ENCODE measurements around the gene TGM3.

Gene TGM3

DNA sequence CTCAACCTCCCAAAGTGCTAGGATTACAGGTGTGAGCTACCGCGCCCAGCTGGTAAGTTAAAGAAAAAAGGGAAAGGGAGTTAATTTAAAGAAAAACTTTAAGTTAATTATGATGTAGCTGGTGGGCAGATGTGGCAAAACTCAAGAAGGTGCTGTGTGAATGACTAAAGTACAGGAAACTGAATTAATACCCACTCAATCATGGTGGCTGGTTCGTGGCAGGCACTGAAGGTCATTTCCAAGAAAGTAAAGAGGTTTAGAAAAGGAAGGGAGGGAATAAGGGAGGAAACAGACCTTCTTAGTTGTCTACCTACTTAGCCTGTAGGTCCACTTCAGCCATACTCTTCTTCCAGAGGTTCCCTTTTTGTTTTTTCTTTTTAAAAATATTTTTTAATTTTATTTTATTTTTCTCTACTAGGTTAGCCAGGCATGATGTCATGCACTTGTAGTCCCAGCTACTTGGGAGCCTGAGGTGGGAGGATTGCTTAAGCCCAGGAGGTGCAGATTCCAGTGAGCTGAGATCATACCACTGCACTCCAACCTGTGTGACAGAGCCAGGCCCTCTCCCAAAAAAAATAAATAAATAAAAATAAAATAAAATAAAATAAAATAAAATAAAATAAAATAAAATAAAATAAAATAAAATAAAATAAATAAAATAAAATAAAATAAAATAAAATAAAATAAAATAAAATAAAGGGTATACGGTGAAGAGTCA is 11.9 kb upstream of the TGM3 start:
- no peak for DNase-seq (ENCODE audit: low read depth in 2 of 2, low spot score in 1 of 2)

DNA sequence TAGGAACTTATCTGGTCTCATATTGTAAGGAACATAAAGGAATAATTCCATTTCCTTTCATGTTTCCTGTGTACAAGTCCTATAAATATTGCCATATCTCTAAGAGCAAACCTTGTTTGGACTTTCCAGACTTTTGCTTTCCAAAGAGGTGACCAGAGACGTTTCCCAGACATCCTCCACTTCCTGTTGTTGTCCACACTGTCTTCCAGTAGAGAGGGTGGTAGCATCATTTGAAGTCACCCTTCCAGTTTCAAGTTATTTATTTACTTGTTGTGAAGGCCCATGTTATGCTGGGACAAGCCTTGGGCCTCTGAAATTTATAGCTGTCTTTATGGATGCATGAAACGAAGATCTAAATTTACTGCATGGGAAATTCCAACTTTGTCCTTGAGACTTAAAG is 10.6 kb upstream of the TGM3 start:
- no peak for DNase-seq (ENCODE audit: low read depth in 2 of 2, low spot score in 1 of 2)

DNA sequence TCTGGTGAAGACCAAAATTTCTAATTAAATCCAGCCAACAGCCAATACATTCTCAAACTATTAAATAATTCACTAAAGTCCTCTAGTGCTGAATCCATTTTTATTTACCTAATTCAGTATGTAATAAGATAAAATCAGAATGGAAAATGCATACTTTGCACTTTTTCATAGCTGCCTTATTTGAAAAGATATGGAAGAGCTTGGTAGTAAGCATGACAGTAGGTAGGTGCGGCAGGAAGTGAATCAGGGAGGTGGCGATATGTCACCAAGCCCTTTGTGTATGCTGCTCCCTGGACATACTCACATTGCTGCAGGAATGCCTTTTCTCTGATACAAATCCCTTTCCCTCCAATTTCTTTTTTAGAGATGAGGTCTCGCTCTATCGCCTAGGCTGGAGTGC is 10.2 kb upstream of the TGM3 start:
- no peak for DNase-seq (ENCODE audit: low read depth in 2 of 2, low spot score in 1 of 2)

DNA sequence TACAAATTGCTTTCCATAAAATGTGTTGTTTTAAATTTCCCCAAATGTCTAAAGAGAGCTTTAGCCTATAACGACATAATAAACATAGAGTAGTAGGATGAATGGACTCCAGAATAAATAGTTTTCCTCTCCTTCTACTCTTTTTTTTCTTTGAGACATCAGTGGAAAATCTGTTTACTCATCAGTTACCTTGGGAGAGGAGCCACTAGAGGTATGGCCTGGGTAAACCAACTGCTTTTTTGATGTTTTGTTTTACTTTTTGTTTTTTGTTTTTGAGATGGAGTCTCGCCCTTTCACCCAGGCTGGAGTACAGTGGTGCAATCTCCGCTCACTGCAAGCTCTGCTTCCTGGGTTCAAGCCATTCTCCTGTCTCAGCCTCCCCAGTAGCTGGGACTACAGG is 8.3 kb upstream of the TGM3 start:
- no peak for DNase-seq (ENCODE audit: low read depth in 2 of 2, low spot score in 1 of 2)

DNA sequence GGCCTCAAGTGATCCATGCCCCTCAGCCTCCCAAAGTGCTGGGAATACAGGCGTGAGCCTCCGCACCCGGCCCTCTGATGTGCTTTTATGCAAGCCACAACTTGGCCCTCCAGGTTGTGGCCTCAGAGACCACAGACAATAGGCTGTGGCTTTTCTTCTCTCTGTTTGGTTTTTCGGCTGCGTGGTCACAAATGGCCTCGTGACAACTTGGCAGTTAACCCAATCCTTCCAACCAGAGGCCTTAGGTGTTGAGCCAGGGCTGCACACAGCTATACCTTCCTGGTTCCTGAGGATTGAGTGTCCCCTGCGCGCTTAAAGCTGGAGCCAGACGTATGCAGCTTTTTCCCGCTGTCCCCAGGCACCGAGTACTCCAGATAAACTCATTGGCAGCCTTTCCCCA is 6.3 kb upstream of the TGM3 start:
- DNase-seq (ENCODE audit: low read depth in 2 of 2, low spot score in 1 of 2): no peak

DNA sequence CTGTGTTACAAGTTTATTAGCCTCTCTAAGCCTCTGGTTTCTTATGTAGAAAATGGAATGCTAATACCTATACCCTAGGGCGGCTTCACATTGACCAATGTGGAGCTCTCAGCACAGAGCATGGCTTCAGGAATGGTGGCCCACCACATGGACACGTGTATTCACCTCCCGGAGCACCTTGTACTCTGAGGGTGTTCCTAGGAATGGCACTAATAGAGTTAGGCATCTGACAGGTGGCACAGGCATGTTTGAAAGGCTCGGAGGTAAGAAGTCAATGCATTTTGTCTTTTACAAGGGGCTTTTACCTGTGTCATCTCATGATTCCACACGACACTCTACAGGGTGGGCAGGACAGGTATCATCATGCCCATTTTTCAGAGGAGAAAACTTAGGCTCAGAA is 5.3 kb upstream of the TGM3 start:
- DNase-seq (ENCODE audit: low read depth in 2 of 2, low spot score in 1 of 2): no peak

DNA sequence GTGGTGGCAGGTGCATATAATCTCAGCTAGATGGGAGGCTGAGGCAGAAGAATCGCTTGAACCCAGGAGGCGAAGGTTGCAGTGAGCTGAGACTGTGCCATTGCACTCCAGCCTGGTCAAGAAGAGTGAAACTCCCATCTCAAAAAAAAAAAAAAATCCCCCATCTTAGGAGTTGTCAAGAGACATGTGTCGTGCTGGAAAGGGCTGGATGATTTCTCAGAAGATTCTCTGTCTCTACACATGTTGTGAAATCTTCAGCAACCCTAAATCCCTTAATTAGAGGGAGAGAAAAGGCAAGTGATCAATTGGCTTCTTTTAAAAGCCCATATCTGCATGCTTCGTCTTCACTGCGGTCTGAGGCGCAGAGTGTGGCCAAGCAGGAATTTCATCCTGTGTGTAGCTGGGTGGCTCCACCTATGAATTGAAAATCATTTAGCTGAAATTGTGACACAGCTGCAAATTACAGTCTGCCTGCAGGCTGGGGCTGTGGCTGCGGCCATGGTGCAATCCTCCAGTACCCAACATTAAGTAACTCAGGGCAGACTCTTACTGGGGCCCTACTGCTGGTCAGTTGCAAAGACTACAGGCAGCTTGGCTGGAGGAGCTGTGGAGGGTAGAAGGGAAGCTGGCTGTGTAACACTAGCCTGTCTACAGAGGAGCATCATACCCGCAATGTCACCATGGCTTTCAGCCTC is 3.2 kb upstream of the TGM3 start:
- no peak for DNase-seq (ENCODE audit: low read depth in 2 of 2, low spot score in 1 of 2)

DNA sequence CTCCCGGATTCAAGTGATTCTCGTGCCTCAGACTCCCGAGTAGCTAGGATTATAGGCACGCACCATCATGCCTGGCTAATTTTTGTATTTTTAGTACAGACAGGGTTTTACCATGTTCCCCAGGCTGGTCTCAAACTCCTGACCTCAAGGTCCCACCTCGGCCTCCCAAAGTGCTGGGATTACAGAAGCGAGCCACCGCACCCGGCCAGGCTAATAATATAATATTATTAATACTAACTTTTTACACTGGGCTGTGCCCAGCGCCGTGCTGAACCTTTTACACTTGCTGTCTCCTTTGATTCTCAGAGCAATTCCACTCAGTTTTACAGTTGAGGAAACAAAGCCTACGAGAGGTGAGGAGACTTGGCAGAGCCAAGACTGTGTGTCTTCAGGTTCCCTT is 2.3 kb upstream of the TGM3 start:
- DNase-seq (ENCODE audit: low read depth in 2 of 2, low spot score in 1 of 2): no peak

DNA sequence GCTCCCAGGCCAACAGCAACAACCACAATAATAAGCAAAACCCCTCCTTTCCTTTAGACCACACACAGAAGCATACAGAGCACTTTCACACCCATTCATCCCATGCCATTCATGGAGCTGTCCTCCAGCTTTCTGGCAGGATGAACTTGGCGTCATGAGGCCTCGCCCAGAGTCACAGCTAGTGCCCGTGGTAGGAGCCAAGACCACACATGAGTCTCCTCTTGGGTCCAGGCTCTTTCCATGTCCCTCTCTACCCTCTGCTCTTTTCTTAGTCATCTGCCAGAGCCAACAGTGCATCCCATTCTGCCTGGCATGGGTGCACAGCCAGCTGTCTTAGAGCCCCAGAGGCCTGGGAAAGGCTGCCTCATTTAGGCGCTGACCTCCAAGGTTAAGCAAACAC is 1.8 kb upstream of the TGM3 start:
- no peak for DNase-seq (ENCODE audit: low read depth in 2 of 2, low spot score in 1 of 2)

DNA sequence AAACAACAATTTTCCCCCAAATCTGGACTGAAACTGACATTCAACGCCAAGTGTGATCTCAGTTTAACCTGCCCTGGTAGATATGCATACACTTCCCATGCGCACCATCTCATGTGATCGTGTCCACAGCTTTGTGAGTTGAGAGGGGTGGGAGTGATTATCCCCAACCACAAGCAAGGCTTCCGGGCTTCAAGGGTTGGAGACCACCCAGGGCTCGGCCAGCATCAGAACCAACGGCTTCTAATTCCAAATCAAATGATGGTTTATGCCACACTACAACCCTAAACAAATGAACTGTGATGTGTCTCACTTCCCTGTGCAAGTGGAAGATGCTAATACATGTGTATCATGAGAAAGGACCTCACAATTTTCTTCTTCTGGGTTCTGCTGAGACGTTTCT is 515 bp upstream of the TGM3 start:
- DNase-seq (ENCODE audit: low read depth in 2 of 2, low spot score in 1 of 2): no peak

DNA sequence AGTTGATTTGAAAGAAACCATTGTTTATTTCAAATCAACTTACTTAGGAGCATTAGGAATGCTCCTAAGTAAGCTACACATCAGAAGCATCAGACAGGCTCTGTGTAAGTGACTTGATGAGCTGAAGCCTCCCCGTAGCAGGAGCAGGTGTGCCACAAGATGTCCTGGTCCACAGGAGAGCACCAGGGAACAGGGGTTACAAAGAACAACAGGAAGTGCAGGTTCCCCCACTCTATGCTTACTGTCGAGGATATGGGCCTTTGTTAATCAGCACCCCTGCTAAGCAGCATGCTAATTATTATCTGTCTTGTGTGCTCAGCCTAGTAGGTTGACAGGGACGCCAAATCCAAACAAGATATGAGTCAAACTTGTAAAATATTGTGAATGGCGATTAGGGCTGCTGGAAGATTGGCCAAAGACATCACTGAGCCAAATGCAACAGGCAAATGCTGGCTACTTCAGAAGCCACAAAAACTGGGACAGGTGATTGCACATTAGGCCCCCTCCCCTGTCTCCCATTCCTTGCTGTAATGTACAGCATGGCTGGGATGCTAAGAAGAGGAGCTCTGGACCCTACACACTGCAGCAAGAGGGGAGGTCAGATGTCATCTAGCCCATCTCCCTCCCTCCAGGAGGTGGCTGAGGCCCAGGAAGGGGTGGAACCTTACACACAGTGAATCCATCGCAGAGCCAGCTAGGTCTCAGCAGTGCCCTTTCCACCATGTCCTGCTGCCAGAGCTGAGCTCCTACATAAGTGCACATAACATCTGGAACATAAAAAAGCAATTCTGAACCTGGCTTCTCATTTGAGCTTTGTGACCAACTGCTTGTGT is 939 bp downstream of the TGM3 start:
- DNase-seq (ENCODE audit: low read depth in 2 of 2, low spot score in 1 of 2): no peak

DNA sequence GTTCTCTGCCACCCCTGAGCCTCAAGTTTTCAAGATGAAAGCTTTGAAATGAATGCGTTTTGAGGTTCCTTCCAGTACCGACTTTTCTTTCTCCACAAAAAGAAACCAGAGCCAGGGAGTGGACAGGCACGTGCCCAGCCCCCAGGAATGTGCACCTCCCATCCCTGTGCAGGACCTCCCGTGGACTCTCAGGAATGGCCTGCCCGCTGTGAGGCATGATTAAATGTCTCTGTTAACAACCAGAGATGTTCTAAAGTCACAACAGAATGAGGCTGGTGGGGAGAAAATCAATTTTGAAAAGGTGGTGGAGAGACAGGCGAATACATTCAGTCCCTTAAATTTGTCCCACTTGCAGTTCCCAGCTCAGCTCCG is 1.5 kb downstream of the TGM3 start:
- DNase-seq (ENCODE audit: low read depth in 2 of 2, low spot score in 1 of 2): no peak

DNA sequence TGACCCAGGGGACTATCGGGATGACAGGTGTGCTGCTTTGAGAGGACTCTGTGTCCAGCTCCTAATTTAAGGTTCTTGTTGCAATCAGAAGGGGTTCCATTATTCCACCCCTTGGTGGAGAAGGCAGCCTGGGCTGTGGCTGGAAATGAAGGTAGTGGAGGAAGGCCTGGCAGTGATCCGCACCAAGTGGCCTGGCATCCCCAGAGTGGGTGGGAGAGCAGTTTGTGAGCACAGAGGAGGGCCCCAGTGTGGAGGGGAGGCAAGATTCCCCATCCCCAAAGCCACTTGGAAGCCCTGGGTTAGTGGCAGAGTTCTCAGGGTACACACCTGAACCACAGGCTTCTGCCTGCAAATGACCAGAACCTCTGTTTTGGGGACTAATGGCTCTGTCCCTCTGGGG is 2.3 kb downstream of the TGM3 start:
- DNase-seq (ENCODE audit: low read depth in 2 of 2, low spot score in 1 of 2): no peak

DNA sequence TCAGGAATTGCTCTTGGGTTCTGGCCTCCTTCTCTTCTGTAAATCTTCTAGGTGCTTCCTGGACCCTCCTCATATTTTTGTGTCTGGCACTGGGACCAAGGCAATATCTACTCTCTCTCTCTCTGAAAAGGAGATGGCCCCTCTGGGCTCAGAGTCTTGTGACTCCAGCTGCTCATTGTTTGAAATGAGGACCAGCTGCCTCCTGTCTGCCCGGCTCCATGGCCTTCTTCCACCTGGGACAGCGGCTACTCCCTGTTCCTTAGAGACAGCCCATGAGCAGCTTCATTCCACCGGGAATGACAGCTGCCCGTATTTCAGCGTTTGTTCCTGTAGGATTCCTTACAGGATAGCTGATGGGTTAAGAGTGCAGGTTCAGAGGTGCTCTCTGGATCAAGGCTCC is 2.9 kb downstream of the TGM3 start:
- no peak for DNase-seq (ENCODE audit: low read depth in 2 of 2, low spot score in 1 of 2)

DNA sequence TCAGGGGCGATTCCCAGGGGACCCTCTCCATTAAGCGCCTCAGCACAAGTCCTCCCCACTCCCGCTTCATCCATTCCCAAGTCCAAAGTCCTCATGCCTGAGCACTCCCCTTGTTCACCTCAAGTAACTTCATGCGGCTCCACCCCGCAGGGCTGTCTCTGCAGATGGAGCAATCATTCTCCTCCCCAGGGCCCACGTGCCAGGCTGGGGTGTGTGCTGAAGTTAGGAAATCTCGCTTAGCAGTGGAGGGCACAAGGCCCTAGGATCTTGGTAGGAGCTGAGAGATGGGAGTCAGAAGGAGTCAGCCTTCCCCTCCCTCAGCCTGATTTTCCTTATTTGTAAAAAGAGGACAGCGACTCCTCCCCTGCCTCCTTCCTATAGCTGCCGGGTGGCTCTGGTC is 3.5 kb downstream of the TGM3 start:
- no peak for DNase-seq (ENCODE audit: low read depth in 2 of 2, low spot score in 1 of 2)

DNA sequence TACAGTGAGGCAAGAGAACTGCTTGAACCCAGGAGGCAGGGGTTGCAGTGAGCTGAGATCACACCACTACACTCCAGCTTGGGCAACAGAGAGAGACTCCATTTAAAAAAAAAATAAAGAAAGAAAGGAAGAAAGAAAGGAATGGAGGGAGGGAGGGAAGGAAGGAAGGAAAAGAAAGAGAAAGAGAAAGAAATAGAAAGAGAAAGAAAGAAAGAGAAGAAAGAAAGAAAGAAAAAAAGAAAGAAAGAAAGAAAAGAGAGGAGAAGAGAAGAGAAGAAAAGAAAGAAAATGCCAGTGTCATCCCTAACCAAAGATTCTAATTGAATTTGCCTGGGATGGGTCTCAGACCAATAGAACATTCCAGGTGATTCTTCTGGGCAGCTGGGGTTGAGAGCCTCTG is 4.2 kb downstream of the TGM3 start:
- no peak for DNase-seq (ENCODE audit: low read depth in 2 of 2, low spot score in 1 of 2)

DNA sequence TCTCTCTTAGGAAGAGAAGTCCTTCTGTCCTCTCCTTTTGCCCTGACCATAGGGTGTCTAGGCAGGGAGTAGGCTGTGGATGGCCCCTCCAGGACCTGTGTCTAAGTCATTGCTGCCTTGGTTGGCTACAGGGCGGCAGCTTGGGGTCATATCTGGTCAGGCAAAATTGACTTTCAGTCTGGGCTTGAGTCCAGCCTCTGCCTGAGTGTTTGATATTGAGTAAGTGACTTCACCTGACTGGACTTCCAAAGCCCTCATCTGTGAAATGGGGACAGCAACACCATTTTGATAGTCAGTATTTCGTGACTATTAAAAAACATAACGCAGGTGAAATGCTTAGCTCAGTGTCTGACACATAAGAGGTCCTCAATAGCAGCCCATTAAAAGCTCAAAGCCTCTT is 4.6 kb downstream of the TGM3 start:
- DNase-seq (ENCODE audit: low read depth in 2 of 2, low spot score in 1 of 2): no peak

DNA sequence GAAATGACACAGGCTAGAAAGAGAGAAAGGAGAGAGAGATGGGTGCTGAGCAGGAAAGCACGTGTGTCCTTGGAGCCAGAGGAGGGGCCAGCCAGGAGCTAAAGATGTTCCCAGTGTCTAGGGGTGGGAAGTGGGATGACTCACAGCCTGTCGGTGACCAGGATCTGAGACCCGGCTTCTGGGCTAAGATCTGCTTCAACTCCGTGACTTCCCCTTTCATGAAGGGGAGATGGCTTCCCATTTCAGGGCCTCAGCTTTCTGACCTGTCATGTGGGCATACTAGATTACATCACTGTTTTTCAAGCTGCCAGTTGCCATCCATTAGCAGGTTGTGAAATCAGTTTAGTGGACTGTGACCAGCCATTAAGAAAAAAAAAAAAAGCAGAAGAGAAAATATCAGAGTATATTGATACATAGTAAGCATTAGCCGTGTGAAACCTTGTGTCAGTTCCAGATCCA is 5.4 kb downstream of the TGM3 start:
- no peak for DNase-seq (ENCODE audit: low read depth in 2 of 2, low spot score in 1 of 2)

DNA sequence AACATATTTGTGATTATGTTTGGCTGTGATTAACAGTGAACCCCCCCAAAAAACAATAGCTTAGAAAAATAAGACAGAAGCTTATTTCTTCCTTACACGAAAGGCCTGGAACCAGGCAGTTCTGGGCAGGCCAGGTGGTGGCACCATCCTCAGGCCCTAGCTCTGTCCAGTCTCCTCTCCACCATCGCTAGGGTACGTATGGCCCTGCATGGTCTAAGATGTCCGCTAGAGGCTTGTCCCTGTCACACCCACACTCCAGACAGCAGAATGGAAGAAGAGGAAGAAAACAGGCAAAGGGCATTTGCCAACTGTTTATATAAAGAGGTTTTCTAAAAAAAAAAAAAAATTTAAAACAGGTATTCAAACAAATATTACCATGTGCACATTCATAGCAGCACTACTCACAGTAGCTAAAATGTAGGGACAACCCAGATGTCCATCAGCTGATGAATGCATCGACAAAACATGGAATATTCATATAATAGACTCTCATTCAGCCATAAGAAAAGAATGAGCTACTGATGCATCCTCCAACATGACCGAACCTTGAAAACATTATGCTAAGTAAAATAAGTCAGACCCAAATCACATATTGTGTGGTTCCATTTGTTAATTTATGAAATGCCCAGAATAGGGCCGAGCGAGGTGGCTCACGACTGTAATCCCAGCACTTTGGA is 6.7 kb downstream of the TGM3 start:
- no peak for DNase-seq (ENCODE audit: low read depth in 2 of 2, low spot score in 1 of 2)

DNA sequence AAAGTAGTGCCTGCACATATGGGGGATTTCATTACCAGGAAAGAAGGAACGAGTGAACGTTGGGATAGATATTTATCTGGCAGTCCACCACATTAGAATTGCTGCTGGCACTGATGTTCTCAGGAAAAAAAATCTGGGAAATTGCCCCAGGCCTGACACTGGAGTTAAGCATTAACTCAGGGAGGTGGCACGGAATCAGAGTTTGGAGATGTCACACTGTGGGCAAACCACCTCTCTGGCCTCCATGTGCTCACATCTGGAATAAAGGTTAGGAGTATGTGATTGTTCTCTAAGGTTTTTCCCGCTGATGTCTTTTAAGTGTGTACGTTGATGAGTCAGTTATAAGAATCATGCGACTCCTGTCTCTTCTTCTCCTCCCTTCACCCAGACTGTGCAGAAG is 7.9 kb downstream of the TGM3 start:
- no peak for DNase-seq (ENCODE audit: low read depth in 2 of 2, low spot score in 1 of 2)

DNA sequence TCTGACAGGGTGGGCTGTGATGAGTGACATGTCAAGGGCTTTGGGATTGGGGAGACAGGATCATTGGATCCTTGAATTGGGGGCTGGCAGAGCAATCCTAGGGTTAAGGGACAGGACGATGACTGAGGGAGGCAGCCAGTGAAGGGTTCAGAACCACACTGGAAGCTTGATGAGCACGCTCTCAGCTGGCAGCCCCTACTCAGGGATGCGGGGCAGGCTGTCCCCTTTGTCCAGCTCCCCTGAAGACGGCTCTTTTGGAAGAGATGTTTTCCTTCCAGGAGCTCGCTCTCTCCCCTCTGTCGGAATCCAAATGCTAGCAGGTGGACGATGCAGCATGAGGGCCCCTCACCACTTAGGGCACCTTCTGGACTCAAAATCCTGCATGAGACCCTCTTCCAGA is 8.4 kb downstream of the TGM3 start:
- no peak for DNase-seq (ENCODE audit: low read depth in 2 of 2, low spot score in 1 of 2)

DNA sequence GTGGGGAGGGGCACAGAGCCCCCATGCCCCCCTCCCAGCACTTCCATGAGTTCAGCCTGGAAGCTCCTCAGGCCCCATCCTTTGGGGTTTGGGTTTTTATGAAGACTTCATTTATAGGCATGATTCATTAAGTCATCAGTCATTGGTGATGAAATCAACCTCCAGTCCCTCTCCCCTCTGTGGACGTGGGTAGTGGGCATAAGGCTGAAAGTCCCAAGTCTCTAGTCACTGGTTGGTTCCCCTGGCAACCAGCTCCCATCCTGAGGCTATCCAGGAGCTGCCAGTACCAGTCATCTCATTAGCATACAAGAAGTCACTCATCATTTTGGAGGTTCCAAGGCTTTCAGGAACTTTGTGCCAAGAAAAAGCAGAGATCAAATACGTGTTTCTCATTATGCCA is 9.2 kb downstream of the TGM3 start:
- DNase-seq (ENCODE audit: low read depth in 2 of 2, low spot score in 1 of 2): no peak

Measured in stimulated activated CD8-positive, alpha-beta memory T cell treated with anti-CD3 and anti-CD28 coated beads, Interleukin-4, amount 100 ng/mL, for 1 hour (primary cell).